HG02870 (cell line): ENCODE measurements around the gene NAPG.
"Not testable (repeated sequence)": the region's sequence is repeated elsewhere in the genome, so short reads cannot be mapped to it uniquely, and the experiment has no call there.

Experiments
- ATAC-seq: cut with Tn5 transposase; IDR thresholded peaks from one replicate; pipeline ENCODE4 v1.9.1; 2021; ENCODE audit warnings: mild to moderate bottlenecking, moderate library complexity; ENCODE audit not compliant: unreplicated experiment

Gene NAPG

GRCh38 chr18:10525697-10526560 is at the start of gene NAPG:
NAPG (plus strand) TSS chr18:10526027; CDS start chr18:10526103, 76 bp downstream.
- ATAC-seq: peak; percentile 74

- no peak for ATAC-seq
Observed at GRCh38 chr18:10476338-10476791, 49.5 kb upstream of the NAPG start.

- ATAC-seq: no peak
Observed at GRCh38 chr18:10477121-10477862, 48.5 kb upstream of the NAPG start.

- no peak for ATAC-seq
Observed at GRCh38 chr18:10477863-10478260, 48.0 kb upstream of the NAPG start.

DNA sequence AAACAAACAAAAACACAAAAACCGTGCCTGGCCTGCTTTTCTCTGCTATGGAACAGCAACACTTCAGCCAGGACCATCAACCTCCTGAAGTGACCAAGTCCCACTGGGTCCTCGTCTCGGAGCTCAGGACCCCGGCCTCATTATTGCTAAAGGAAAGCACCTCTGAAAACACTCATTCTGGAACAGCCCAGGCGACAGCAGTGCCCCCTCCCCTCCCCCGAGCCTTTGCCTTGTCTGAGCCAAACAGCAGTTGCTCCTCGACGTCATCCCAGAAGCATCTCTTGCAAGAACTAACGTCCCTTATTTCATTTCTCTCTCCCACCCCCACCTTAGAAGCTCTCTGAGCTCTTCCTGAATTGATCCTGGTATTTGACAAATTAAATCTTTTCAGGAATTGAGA is 44.0 kb upstream of the NAPG start:
- no peak for ATAC-seq

- peak; percentile 6 for ATAC-seq
Observed at GRCh38 chr18:10482363-10482984, 43.4 kb upstream of the NAPG start.

DNA sequence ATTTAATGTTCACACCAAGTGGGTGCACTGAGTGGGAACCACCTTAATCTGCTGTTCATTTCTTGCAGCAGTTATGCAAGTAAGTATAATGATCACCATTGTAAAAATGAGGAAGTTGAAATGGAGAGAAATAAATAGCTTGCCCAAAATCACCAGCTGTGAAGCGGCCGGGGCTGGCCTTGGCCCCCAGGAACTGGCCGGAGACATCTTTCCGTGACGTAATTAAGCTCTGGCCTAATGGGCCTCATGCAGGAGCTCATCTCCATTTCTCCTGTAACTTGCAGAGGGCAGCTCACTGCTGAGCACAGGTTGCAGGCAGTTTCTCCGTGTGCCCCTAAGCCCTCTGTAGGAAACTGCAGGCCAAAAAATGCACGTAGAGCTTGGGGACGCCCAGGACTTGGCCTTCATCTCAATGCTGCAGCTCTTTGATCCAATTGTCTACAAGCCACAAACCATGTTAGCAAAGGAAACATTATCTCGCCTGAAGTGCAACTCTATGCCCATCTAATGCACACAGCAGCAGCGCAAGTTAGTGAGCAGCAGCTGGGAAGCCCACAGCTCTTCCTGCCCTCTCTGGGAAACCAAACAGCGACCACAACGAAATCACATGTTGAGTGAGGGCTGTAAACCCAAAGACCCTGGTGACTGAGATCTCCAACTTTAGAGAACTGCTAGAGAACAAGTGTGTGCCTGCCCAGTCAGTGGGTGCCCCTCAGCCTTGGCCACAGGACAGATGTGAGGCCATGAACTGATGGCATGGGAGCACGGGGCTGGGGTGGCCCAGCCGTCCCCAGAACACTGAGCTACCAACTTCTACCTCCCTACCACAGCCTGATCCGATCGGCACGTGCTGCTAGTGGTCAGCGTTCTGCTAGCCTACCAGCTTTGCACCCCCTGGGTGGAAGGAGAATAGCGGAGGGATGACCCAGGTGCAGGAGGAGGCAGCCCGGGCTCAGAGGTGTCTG is 42.6 kb upstream of the NAPG start:
- ATAC-seq: peak; percentile 66

- no peak for ATAC-seq
Observed at GRCh38 chr18:10485475-10485874, 40.4 kb upstream of the NAPG start.

DNA sequence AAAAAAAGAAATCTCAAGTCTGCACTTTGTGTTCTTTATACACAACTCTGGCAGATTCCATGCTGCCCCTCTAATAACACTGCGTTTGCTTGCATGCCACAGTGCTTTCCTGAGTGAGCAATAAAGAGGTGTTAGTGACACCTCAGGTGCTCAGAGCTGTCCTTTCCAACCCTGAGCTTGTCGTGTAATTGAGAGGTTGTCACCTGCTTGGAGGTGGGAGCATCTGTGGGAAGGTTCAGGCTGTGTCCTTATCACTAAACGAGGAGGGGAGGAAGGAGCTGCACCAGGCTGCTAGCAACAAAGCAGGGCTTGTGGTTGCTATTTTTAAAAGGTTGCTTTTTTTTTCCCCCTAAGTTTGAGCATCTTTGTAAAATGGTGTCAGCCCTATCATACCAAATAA is 39.5 kb upstream of the NAPG start:
- no peak for ATAC-seq

- no peak for ATAC-seq
Observed at GRCh38 chr18:10487154-10487553, 38.7 kb upstream of the NAPG start.

- no peak for ATAC-seq
Observed at GRCh38 chr18:10488017-10488416, 37.8 kb upstream of the NAPG start.

- ATAC-seq: peak; percentile 88
Observed at GRCh38 chr18:10490401-10491165, 35.2 kb upstream of the NAPG start.

- no peak for ATAC-seq
Observed at GRCh38 chr18:10495936-10496335, 29.9 kb upstream of the NAPG start.

- no peak for ATAC-seq
Observed at GRCh38 chr18:10497206-10497749, 28.5 kb upstream of the NAPG start.

- no peak for ATAC-seq
Observed at GRCh38 chr18:10499230-10499629, 26.6 kb upstream of the NAPG start.

- no peak for ATAC-seq
Observed at GRCh38 chr18:10500038-10500437, 25.8 kb upstream of the NAPG start.

- ATAC-seq: no peak
Observed at GRCh38 chr18:10504723-10505122, 21.1 kb upstream of the NAPG start.

DNA sequence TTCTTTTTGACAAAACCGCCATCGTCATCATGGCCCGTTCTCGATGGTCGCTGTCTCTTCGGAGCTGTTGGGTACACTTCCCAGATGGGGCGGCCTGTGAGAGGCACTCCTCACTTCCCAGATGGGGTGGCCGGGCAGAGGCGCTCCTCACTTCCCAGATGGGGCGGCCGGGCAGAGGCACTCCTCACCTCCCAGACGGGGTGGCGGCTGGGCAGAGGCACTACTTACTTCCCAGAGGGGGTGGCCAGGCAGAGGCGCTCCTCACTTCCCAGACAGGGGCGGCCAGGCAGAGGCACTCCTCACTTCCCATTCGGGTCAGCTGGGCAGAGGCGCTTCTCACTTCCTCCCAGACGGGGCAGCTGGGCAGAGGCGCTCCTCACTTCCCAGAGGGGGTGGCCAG is 19.9 kb upstream of the NAPG start:
- ATAC-seq: not testable (repeated sequence)

DNA sequence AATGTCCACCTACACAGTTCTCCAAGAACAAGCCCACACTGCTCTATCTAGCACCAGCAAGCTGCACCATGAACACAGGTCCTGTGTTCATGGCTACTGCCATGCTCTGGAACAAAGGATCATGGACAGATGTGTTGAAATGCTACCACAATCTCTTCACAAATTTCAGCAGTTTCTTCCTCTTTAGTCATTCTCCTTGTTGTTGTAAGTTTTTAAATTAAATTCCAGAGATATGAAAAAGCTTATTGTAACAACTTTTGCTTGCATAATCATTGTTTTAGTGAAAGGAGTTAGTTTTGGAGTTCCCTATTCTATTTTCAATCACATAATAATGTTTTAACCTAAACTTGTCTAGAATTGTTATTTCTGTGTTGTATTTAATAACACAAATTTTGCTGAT is 17.2 kb upstream of the NAPG start:
- no peak for ATAC-seq
